ENCODE data around the gene XIST.

The XIST gene

GRCh38 chrX:73849073-73849472, 3.4 kb downstream of the XIST start:
- no peak for DNase-seq (ENCODE audit: extremely low read depth, low read depth)
- TF ChIP-seq, protein P1, sequence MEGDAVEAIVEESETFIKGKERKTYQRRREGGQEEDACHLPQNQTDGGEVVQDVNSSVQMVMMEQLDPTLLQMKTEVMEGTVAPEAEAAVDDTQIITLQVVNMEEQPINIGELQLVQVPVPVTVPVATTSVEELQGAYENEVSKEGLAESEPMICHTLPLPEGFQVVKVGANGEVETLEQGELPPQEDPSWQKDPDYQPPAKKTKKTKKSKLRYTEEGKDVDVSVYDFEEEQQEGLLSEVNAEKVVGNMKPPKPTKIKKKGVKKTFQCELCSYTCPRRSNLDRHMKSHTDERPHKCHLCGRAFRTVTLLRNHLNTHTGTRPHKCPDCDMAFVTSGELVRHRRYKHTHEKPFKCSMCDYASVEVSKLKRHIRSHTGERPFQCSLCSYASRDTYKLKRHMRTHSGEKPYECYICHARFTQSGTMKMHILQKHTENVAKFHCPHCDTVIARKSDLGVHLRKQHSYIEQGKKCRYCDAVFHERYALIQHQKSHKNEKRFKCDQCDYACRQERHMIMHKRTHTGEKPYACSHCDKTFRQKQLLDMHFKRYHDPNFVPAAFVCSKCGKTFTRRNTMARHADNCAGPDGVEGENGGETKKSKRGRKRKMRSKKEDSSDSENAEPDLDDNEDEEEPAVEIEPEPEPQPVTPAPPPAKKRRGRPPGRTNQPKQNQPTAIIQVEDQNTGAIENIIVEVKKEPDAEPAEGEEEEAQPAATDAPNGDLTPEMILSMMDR (IDR thresholded peaks at IDR 0.05; ENCODE audit: low read depth, low read length), result no peak

DNA sequence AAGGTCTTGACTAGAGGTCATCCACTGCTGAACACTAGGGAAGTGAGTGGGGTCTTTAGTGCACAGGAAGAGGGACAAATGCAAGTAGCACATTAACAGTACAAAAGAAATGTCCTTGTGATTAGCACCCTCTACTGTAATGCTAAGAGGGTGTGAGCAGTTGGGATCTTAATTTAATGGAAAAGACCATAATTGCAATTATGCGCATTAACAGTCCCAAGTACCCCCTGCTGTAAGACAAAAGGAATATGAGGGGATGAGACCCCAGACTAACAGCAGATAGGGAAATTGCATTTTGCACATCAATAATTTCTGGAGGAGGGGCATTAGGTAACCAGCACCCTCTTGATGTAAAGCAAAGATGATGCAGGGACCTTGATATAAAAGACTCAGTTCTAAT, 4.5 kb downstream of the XIST start:
- no peak for DNase-seq (ENCODE audit: extremely low read depth, low read depth)
- TF ChIP-seq, protein P1 (IDR thresholded peaks at IDR 0.05; ENCODE audit: low read depth, low read length), result no peak

DNA sequence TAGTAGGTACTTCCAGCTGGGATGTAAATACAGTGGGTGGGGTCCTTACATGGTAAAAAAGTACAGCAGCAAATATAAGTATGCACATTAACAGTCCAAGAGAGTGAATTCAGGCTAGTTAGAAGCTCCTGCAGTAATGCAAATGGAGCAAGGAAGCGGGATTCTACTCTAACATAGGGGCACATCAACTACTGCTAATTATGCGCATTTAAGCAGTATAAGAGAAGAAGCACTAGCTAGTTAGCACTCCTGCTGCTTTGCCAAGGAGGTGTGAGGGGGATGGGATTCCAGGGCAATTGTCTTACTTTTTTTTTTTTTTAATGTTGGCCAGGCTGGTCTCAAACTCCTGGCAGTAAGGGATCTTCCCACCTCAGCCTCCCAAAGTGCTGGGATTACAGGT, 5.4 kb downstream of the XIST start:
- DNase-seq (ENCODE audit: extremely low read depth, low read depth), result no peak
- TF ChIP-seq, protein P1 (IDR thresholded peaks at IDR 0.05; ENCODE audit: low read depth, low read length), result no peak

DNA sequence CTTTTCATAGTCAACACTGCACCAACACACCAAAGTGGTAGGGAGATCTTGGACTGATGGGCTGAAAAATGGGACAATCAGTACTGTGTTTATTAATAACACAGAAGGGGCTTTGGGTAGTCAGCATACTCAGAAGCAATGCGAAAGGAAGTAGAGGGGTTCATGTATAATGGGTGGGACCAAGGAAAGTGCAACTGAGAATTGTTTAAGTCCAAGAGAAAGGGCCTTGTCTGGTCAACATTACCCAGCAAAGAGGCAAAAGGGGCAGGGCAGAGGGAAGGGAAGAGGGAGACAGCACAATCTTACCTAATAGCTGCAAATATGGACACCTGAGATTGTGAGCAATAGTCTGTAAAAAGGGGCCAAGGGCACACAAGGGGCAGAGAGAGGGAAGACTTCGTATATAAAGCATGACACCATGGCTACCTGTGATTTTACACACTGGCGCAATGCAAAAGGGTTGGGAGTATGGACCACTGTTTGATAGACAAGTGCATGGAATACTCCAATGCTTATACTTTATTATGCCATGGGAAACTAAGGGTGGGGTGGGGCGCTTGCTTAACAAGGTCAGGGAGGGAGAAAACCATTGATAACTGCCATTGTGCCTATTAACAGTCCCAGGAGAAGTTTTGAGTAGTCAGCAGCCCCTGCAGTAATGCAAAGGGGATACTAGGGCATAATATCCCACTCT, 9.8 kb downstream of the XIST start:
- TF ChIP-seq, protein P1 (IDR thresholded peaks at IDR 0.05; ENCODE audit: low read depth, low read length), result no peak
- no peak for DNase-seq (ENCODE audit: extremely low read depth, low read depth)

GRCh38 chrX:73841337-73841736, 11.2 kb downstream of the XIST start:
- TF ChIP-seq, protein P1 (IDR thresholded peaks at IDR 0.05; ENCODE audit: low read depth, low read length), result no peak
- no peak for DNase-seq (ENCODE audit: extremely low read depth, low read depth)

DNA sequence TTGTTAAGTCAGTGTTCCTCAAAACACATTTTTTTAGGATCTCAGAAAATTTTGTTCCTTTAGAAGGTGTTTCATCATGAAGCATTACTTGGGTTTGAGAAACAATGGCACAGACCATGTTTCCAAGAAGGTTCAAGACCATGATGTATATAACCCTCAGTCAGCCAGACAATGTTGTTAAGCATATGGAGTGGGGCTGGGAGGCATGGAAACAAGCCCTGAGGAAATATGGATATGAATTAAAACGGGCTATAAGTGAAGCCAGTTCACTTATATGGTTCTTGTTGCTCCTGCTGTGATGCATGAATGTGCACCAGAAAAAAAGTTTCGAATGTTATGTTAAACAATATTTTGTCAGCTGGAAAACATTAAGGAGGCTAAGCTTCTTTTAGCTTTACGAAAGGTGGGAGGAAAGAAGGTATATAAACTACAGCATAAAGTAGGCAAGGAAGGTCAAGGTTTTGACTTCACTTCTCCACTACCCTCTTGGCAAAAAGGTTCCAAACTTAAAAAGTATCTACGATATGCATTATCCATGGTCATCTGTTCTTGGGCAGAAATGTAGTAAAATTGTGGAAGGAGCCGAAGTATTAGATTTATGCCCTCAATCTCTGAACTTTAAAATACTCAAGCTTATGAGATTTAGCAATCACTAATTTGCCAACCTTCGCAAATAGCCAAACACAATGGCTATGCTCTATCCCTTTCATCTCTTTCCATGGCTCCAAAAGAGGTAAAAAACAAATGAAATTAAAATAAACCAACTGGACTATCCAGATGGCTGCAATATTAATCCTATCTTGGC, 12.2 kb downstream of the XIST start:
- no peak for DNase-seq (ENCODE audit: extremely low read depth, low read depth)
- TF ChIP-seq, protein P1 (IDR thresholded peaks at IDR 0.05; ENCODE audit: low read depth, low read length), result no peak

DNA sequence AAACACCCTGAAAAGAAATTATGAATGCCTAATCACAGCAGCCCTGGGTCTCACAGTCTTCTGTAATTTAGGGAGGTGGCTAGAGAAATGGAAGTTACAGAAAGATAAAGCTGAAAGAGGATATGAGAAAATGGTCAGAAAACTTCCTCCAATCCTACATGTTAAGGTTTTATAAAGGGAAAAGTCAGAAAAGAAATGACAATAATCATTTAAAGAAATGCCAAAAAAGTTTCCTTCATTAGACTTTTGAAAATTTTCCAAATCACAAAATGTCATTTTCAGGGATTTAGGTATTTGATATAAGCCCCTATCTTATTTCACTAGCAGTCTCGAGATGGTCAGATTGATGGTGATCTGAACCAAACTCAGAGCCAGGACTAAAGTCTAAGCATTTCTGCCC, 13.4 kb downstream of the XIST start:
- DNase-seq (ENCODE audit: extremely low read depth, low read depth), result no peak
- TF ChIP-seq, protein P1 (IDR thresholded peaks at IDR 0.05; ENCODE audit: low read depth, low read length), result no peak
